Measurements from ENCODE around the gene ANO8.

Gene ANO8

DNA sequence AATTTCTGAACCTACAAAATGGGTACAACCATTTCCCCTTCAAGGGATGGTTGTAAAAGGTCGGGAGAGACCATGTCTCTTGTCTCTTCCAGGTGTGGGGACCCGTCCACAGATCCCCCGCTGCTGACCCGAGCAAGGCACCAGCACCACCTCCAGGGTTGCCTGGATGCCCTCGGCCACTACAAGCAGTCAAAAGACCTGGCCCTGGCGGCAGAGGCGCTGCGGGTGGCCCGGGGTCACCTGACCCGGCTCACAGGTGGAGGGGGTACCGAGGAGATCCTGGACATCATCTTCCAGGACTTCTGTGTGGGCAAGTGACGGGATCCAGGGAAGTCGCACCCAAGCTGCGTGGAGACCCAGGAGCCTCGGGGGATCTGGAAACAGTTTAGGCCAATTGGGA, 6.7 kb upstream of the ANO8 start:
- Histone ChIP-seq H3K4me2 (ENCODE audit: low read depth, low read length) (no peak overlapping the region), H3K4me3 (ENCODE audit: low read length) (no peak overlapping the region), H3K36me3 (replicated peaks; ENCODE audit: insufficient read depth, low read length) (no peaks in the 10 kb centered on the region), H3K27me3 (replicated peaks; ENCODE audit: insufficient read depth, low read length) (no peaks in the 10 kb centered on the region), H3K79me2 (ENCODE audit: low read length) (peaks cover 12% of the 10 kb centered on the region), H3F3A (ENCODE audit: insufficient read depth, low read length) (peaks cover 8% of the 10 kb centered on the region), H3K9me2 (replicated peaks; ENCODE audit: insufficient read depth, low read length) (no peaks in the 10 kb centered on the region), H3K9me3 (replicated peaks; ENCODE audit: insufficient read depth, low read length) (no peaks in the 10 kb centered on the region), H3K9ac (ENCODE audit: low read length) (no peak overlapping the region), H3K4me1 (ENCODE audit: low read length) (peaks cover 6% of the 10 kb centered on the region), H4K20me1 (ENCODE audit: insufficient read depth, low read length) (no peaks in the 10 kb centered on the region), H3K27ac (ENCODE audit: low read length) (no peak overlapping the region), H2AFZ (ENCODE audit: low read length) (no peak overlapping the region)
- DNase-seq: no peak
- TF ChIP-seq, protein P1, sequence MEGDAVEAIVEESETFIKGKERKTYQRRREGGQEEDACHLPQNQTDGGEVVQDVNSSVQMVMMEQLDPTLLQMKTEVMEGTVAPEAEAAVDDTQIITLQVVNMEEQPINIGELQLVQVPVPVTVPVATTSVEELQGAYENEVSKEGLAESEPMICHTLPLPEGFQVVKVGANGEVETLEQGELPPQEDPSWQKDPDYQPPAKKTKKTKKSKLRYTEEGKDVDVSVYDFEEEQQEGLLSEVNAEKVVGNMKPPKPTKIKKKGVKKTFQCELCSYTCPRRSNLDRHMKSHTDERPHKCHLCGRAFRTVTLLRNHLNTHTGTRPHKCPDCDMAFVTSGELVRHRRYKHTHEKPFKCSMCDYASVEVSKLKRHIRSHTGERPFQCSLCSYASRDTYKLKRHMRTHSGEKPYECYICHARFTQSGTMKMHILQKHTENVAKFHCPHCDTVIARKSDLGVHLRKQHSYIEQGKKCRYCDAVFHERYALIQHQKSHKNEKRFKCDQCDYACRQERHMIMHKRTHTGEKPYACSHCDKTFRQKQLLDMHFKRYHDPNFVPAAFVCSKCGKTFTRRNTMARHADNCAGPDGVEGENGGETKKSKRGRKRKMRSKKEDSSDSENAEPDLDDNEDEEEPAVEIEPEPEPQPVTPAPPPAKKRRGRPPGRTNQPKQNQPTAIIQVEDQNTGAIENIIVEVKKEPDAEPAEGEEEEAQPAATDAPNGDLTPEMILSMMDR (IDR thresholded peaks at IDR 0.05; ENCODE audit: low read length): no peak
- TF ChIP-seq EZH2phosphoT487 (IDR thresholded peaks at IDR 0.05; ENCODE audit: low read length): no peak
- TF ChIP-seq EZH2 (optimal IDR thresholded peaks at IDR 0.05; ENCODE audit: low read depth, low read length): no peak

DNA sequence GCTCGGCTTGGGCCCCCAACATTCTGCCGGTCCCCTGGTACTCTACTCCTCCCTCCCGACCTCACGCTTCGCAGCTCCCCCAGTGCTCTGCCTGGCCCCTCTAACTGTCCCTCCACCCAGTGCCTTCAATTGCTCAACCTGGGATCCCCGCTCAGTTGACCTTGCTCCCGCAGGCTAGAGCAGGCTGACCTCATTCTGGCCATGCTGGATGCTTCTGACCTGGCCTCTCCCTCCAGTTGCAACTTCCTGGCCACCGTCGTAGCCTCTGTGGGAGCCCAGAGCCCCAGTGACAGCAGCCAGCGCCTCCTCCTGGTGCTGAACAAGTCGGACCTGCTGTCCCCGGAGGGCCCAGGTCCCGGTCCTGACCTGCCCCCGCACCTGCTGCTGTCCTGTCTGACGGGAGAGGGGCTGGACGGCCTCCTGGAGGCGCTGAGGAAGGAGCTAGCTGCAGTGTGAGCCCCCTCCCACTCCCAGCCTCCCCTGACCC, 6.3 kb upstream of the ANO8 start:
- Histone ChIP-seq H4K20me1 (ENCODE audit: insufficient read depth, low read length) (no peaks in the 10 kb centered on the region), H3K9ac (ENCODE audit: low read length) (no peak overlapping the region), H3K27ac (ENCODE audit: low read length) (no peak overlapping the region), H3K27me3 (replicated peaks; ENCODE audit: insufficient read depth, low read length) (no peaks in the 10 kb centered on the region), H3K4me2 (ENCODE audit: low read depth, low read length) (no peak overlapping the region), H3K4me1 (ENCODE audit: low read length) (peaks cover 6% of the 10 kb centered on the region), H3F3A (ENCODE audit: insufficient read depth, low read length) (peaks cover 11% of the 10 kb centered on the region), H3K79me2 (ENCODE audit: low read length) (peaks cover 12% of the 10 kb centered on the region), H2AFZ (ENCODE audit: low read length) (no peak overlapping the region), H3K9me2 (replicated peaks; ENCODE audit: insufficient read depth, low read length) (no peaks in the 10 kb centered on the region), H3K36me3 (replicated peaks; ENCODE audit: insufficient read depth, low read length) (no peaks in the 10 kb centered on the region), H3K9me3 (replicated peaks; ENCODE audit: insufficient read depth, low read length) (no peaks in the 10 kb centered on the region), H3K4me3 (ENCODE audit: low read length) (no peak overlapping the region)
- no peak for DNase-seq
- no peak for TF ChIP-seq EZH2phosphoT487 (IDR thresholded peaks at IDR 0.05; ENCODE audit: low read length)
- TF ChIP-seq EZH2 (optimal IDR thresholded peaks at IDR 0.05; ENCODE audit: low read depth, low read length): no peak

GRCh38 chr19:17340302-17340870, 5.7 kb upstream of the ANO8 start:
- Histone ChIP-seq H2AFZ (ENCODE audit: low read length) (no peak overlapping the region), H3K27me3 (replicated peaks; ENCODE audit: insufficient read depth, low read length) (no peaks in the 10 kb centered on the region), H3K4me1 (ENCODE audit: low read length) (peaks cover 6% of the 10 kb centered on the region), H3K9me3 (replicated peaks; ENCODE audit: insufficient read depth, low read length) (no peaks in the 10 kb centered on the region), H3K4me3 (ENCODE audit: low read length) (no peak overlapping the region), H4K20me1 (ENCODE audit: insufficient read depth, low read length) (no peaks in the 10 kb centered on the region), H3K9ac (ENCODE audit: low read length) (no peak overlapping the region), H3K4me2 (ENCODE audit: low read depth, low read length) (no peak overlapping the region), H3K36me3 (replicated peaks; ENCODE audit: insufficient read depth, low read length) (no peaks in the 10 kb centered on the region), H3K27ac (ENCODE audit: low read length) (no peak overlapping the region), H3K79me2 (ENCODE audit: low read length) (peaks cover 12% of the 10 kb centered on the region), H3K9me2 (replicated peaks; ENCODE audit: insufficient read depth, low read length) (no peaks in the 10 kb centered on the region), H3F3A (ENCODE audit: insufficient read depth, low read length) (peaks cover 11% of the 10 kb centered on the region)
- TF ChIP-seq EZH2phosphoT487 (IDR thresholded peaks at IDR 0.05; ENCODE audit: low read length) (no peak), EZH2 (optimal IDR thresholded peaks at IDR 0.05; ENCODE audit: low read depth, low read length) (no peak)
- TF ChIP-seq, protein P1 (IDR thresholded peaks at IDR 0.05; ENCODE audit: low read length): no peak
- DNase-seq: no peak

DNA sequence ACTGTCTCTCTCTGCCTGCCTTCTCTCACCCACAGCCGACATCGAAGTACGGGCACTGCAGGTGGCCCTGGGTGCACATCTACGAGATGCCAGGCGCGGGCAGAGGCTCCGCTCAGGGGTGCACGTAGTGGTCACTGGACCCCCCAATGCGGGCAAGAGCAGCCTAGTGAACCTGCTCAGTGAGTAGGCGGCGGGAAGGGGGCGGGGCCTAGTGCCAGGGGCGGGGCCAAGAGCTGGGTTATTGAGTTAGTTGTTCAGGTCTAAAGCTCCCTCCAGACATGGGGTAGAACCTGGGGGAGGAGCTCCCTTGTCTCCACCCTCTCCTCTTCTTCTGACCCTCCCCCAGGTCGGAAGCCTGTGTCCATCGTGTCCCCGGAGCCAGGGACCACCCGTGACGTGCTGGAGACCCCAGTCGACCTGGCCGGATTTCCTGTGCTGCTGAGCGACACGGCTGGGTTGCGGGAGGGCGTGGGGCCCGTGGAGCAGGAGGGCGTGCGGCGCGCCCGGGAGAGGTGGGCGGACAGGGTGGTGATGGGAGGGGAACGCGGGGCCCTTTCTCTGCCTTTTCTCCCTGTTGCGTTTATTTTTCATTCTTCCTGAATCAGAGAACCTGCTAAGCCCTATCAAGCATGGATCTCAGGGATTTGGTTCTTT, 4.6 kb upstream of the ANO8 start:
- Histone ChIP-seq H3K36me3 (replicated peaks; ENCODE audit: insufficient read depth, low read length) (no peaks in the 10 kb centered on the region), H3K27ac (ENCODE audit: low read length) (no peak overlapping the region), H4K20me1 (ENCODE audit: insufficient read depth, low read length) (no peaks in the 10 kb centered on the region), H3K9me3 (replicated peaks; ENCODE audit: insufficient read depth, low read length) (no peaks in the 10 kb centered on the region), H3K4me3 (ENCODE audit: low read length) (no peak overlapping the region), H3K9me2 (replicated peaks; ENCODE audit: insufficient read depth, low read length) (no peaks in the 10 kb centered on the region), H2AFZ (ENCODE audit: low read length) (no peak overlapping the region), H3K9ac (ENCODE audit: low read length) (no peak overlapping the region), H3K4me1 (ENCODE audit: low read length) (peaks cover 6% of the 10 kb centered on the region), H3K79me2 (ENCODE audit: low read length) (peaks cover 12% of the 10 kb centered on the region), H3K27me3 (replicated peaks; ENCODE audit: insufficient read depth, low read length) (no peaks in the 10 kb centered on the region), H3K4me2 (ENCODE audit: low read depth, low read length) (no peak overlapping the region), H3F3A (ENCODE audit: insufficient read depth, low read length) (peaks cover 13% of the 10 kb centered on the region)
- DNase-seq: no peak
- no peak for TF ChIP-seq EZH2 (optimal IDR thresholded peaks at IDR 0.05; ENCODE audit: low read depth, low read length)
- TF ChIP-seq EZH2phosphoT487 (IDR thresholded peaks at IDR 0.05; ENCODE audit: low read length): no peak
- TF ChIP-seq, protein P1 (IDR thresholded peaks at IDR 0.05; ENCODE audit: low read length): no peak
